NCI-H2171 (cell line): ENCODE data around the gene GET3.
"Not testable (repeated sequence)": the region's sequence is repeated elsewhere in the genome, so short reads cannot be mapped to it uniquely, and the experiment has no call there.

Source experiments
- DNase-seq: peaks from one replicate; lab custom pipeline; 2025; lab: John Stamatoyannopoulos, UW

Gene GET3

DNA sequence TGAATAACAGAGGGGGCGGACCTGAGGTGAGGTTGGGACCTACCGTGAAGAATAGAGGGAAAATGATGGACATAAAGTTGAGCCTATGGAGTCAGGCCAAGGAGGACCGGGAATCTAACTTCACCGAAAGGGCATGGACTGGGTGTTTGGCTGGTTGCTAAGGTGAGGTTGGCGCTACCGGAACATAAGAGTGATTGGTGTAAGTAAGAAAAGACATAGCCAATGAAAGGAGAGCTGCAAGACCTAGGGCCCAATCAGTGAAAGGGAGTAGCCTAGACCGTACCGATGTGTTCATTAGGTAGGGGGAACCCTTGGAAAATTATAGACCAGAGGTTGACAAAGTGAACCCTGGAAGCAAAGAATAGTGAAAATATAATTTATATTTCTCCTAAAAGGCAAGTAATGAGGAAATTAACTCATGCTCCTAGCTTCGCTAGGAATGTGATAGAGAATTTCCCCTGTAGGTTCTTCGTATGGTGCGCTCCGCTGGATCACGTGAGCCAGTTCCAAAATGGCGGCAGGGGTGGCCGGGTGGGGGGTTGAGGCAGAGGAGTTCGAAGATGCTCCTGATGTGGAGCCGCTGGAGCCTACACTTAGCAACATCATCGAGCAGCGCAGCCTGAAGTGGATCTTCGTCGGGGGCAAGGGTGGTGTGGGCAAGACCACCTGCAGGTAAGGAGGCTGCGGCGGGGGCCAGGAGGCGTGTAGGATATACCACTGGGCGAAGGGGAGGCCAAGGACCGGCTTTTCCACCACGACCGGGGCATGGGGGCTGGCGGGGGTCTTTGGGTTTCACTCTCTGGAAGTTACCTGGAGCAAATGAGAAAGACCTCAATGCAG is at the start of gene GET3:
TSS of gene GET3 (plus strand) at position 503 of the 840 bp plus-strand sequence. CDS start at position 512, 9 bp downstream.
- DNase-seq = peak; percentile 98

DNA sequence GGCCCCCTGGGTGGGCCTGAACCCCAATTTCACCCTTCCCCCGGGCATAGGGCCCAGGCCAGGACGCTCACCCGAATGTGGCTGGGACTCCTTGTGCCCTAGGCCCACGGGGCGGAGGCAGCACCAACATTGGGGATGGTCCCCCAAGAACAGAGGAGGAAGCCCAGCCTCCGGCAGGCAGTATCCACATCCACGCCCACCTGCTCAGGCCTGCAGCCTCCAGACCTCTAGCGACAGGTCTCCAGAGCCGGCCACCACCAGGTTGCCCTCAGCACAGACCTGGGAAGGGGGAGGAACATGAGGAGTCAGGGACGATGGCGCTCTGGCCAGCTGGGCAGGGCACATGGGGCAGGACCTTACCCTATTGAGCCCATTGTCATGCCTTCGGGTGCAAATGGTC is 48.3 kb upstream of the GET3 start:
- no peak for DNase-seq

DNA sequence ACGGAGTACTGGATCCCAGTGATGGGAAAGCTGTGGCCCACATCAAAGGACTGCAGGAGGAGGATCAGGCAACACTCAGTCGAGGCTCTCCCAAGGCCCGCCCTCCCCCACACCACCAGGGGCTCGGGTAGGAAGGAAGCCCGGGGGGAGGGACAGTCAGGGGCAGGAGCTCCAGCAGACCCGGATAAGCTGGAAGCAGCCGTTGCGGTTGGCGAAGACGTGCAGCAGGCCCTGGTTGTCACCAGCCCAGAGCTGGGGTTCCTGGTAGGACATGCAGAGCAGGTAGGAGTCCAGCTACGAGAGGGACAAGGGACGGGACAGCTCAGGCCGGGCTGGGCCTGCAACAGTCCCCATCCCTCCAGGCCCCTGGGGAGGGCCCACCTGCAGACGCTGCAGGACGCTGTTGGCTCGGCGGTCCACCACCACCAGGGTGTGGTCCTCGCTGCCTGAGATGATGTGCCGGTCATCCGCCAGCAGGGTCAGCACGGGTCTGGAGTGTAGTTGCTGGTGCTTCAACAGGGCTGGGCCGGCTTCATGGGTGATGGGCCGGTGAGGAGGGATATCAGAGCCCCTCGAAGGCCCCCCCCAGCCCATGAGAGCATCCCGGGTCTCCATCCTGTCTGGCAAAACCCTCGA is 47.6 kb upstream of the GET3 start:
- DNase-seq = no peak

DNA sequence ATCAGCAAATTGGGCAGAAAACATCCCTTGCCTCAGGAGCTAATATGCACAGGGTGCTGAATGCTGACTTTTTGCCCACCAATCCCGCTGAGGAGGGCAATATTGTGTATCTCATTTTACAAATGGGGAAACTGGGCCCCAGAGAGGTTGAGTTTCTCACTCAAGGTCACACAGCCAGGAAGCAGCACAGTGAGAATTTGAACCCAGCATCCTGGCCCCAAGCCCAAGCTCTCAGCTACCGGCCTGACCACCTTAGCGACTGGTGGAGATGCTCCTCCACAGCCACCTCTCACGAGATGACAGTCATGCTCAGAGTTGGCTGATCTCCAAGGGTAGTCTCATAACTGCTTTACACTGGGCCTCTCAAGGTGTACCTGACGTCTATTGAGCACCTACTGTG is 44.3 kb upstream of the GET3 start:
- no peak for DNase-seq

DNA sequence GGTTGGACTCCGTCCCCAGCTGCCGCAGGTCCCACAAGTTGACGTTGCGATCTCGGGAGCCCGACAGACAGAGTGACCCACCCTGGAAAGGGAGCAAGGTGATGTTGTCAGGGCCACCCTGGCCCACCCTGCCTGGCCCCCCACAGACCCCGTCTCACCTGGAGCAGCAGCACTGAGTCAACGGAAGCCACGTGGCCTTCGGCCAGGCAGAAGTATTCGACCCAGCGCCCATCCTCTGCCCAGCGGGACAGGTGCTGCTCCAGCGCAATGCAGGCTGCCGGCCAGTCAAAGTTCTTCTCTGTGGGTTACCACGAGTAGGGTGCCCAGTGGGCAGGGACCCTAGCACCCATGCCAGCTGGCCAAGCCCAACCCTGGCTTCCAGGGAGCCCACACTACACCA is 42.7 kb upstream of the GET3 start:
- DNase-seq = no peak

DNA sequence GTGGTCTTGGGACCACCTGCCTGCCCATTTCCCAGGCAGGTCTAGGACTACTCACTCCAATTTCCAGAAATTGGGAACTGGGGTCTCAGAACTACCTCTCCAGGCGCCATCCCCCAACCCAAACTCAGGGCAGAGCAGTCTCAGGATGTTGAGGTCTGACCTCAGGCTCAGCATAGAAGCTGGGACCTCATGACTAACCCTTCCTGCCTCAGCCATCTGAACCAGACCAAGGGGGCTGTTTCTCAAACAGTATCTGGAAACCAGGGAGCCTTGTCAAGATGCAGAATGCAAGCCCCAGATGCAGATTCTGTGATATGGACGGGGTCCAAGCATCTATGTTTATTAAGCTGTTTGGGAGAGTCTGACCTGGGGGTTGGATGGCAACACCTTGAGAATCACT is 42.2 kb upstream of the GET3 start:
- DNase-seq = no peak

DNA sequence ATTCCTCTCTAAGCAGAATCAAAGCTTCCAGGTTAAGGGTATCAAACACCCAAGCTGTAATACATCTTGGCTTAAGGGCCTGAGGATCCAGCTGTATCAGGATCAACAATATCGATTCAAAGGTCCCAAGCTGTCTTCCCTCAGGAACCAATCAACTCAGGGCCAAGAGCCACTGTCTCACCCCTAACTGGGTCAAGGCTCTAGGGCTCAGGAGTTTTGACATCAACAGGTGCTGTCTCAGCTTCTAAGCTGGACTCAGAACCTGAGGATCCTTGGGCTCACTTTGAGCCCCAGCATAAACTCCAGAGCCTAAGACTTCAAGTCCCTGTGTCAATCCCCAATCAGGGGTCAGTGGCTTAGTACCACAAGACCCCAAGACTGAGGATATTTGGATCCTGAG is 41.8 kb upstream of the GET3 start:
- DNase-seq = no peak

DNA sequence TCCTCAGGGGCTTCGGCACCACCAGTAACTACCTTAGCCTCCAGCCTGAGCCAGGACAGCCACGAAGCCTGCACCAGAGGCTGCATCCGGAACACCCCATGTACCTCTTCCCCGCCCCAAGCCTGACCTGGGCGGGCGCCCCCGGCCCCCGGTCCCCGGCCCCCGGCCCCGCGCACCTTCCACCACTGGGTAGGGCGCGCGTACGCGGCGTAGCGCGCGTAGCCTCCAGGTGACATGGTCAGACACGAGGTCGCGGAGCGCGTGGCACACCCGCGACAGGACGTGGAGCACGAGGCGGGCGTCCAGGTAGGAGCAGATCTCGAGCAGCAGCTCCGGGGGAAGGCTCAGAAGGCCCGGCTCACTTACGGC is 41.3 kb upstream of the GET3 start:
- DNase-seq = no peak

DNA sequence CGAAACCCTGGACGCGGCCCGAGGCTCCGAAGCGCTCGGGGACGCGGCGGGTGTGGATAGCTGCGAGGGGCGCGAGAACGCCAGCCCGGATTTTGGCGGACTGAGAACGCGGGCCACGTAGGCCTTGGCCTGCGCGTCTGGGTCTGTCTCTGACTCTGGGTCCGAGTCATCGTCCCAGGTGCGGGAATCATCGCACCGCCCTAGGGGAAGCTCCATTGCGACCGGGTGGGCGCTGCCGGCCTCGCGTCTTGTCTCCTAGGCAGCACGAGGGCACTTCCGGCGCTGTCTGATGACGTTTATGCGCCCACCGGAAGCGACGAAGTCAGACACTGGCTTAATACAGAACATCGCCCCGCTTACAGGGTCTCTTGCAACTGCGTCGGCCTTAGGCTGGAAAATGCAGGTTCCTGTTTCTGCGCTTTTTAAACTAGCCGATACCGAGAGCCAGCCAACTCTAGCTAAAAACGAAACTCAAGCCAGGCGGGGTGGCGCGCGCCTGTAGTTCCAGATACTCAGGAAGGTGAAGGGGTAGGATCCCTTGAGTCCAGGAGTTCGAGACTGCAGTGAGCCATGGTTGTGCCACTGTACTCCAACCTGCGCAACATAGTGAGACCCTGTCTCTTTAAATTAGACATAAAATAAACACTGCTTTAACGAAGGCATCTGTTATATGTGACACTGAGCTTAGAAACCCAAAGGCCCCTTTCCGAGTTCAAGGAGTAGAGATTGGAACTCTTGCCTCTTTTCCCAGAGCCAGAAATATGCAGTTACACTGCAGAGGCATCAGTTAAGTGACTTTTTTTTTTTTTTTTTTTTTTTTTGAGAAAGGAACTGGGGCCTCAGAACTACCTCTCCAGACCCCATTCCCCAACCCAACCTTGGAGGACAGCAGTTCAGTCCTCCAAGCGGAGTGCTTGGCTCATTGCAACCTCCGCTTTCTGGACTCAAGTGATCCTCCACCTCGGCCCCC is 40.6 kb upstream of the GET3 start, which contains the start of gene FBXW9:
TSS of gene FBXW9 (minus strand) at position 266 of the 970 bp plus-strand sequence. CDS start at position 216, 50 bp downstream.
- DNase-seq = peak; percentile 87

DNA sequence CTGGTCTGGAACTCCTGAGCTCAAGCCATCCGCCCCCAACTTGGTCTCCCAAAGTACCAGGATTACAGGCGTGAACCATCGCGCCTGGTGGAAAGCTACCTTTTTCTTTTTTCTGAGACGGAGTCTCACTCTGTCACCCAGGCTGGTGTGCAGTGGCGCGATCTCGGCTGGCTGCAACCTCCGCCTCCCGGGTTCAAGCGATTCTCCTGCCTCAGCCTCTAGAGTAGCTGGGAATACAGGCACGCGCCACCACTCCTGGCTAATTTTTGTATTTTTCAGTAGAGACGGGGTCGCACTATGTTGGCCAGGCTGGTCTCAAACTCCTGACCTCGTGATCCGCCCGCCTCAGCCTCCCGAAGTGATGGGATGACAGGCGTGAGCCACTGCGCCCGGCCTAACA is 39.9 kb upstream of the GET3 start:
- DNase-seq = not testable (repeated sequence)

DNA sequence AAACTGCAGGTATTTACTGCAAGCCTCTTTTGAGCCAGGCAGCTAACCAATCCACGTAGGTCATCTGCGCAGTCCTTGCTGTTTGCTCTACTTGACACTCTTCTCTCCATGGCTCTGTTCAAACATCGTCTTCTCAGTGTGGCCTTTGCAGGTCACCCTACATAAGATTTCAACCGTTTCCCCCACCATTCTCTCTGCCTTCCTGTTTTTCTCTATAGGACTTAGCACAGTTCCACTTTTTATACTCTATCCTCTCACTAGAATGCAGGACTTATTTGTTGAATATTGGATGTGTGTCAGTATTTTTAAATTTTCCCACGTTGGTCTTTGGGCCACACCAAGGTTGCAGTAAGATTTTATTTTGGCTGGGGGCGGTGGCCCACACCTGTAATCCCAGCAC is 39.2 kb upstream of the GET3 start:
- no peak for DNase-seq

DNA sequence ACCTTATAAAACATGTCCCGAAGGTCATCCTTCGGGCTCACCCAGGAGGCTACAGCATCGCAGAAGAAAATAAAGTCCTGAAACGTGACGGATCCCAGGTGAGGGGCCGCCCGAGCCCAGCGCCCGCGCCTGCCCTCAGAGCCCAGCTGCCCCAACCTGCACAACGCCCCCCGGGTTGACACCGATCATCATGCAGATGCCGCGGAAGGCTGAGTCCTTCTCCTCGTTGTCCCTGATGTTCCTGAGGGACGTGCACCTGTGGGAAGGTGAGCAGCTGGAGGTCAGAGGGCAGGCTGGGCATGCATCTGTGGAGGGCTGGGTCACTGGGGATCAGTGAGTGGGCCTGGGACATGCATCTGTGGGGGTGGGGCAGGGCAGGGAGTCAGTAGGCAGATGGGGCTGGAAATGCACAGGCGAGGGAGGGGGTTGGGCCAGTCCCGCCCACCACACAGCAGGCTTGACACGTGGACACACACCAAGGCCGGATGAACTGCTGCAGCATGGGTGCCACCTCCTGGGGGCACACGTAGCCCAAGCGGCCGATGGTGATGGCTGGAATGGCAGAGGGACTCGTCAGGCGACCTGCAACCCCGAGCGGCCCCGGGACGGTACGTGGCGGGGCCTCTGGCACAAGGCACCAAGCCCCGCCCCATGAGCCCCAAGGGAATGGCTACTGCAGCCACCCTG is 35.6 kb upstream of the GET3 start:
- no peak for DNase-seq

DNA sequence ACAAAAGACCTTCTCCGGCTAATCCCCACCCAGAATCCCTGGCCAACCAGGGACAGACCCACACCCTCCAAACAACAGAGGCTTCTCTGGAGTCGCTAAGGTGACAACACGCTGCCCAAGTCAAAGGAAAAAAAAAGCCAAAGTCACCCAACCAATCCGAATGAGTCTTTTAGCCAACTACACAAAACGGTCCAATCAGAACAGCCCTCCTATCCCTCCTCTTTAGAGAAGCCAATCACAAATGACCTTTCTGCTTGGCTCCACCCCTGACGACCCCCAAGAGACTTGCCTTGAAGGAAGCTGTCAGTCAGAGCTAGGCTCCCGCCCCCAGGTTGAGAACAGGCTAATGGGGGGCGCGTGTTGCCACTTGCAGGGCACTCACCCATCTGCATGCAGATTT is 34.3 kb upstream of the GET3 start:
- DNase-seq = peak; percentile 74

DNA sequence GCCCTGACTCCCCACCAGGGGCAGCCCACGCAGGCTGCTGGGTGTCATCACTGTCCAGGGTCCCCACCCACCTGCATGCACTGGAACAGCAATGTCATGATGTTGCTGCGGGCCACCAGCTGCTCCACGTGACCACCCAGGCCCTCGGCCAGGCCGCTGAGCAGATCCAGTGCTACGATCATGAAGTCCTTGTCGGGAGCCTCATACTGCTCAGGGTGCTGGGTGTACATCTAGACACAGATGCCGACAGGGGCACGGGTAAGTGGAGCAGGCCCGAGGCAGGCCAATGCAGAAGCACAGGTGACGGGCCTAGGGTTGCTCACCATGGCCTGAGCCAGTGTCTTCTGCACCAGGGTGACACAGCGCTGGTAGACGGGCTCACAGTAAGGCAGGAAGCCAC is 32.1 kb upstream of the GET3 start:
- no peak for DNase-seq

DNA sequence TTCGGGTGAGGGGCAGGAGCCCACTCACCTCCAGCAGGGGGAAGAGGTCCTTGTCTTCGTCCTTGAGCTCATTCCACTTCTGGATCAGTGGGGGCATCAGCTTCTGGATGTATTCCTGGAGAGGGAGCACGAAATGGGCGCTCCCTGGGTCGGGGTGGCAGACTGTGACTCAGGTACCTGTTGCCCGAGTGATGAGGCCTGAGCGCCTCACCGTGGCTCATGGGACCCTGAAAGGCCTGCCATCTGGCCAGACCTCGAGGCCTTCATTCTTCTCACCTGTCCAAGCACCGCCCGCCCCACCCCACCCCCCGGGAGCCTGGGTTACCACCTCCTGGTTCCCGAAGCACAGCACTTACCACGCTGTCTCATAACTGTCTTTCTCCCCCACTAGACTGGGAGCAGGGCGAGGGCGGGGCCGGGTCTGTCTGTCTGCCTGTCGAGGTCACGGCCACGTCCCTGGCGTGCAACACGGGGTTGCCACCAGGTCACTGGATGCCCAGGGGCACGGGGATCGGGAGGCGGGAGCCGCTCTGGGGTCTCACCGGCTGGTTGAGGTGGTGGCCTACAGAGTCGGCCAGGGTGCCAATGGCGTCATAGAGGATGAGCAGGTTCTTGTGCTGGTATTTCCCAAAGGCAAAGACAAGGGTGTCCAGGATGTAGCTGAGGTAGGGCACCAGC is 31.5 kb upstream of the GET3 start:
- DNase-seq = no peak

DNA sequence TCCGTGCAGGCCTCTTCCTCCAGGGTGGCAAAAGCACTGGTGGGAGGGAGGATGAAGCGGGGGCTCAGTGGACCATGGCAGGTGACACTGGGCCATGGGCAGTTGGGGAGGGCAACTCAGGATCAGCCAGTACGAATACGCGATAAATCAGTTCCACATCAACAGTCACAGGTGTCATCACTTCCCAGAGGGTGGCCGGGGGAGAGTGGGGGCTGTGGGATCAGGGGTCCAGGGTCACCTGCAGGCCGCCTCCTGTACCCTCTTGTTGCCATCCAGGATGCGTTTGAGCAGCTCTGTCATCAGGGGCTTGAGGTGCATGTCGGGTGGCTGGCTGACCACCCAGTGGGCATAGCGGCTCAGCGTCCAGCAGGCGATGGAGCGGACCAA is 31.0 kb upstream of the GET3 start:
- DNase-seq = no peak

DNA sequence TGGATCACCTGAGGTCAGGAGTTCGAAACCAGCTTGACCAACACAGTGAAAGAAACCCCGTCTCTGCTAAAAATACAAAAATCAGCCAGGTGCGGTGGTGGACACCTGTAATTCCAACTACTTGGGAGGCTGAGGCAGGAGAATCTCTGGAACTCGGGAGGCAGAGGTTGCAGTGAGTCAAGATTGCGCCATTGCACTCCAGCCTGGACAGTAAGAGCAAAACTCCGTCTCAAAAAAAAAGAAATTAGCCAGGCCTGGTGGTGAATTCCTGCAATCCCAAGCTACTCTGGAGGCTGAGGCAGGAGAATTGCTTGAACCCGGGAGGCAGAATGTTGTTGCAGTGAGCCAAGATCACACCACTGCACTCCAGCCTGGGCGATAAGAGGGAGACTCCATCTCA is 28.7 kb upstream of the GET3 start:
- no peak for DNase-seq

DNA sequence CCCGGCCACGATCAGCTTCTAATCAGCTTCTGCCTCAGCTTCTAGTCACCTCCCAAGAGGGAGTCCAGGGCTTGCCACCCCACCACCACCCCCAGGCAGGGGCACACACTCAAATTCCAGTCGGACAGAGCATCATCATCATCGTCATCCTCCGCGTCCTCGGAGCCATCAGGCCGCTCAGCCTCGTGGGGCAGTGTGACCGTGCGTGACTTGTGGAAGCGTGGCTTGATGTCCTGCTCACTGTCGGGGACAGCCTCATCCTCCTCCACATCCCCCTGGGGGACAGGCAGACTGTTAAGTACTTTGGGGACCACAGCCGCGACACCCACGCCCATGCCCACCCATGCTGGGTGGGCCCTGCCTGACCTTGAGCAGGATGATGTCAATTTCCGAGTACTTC is 26.1 kb upstream of the GET3 start:
- no peak for DNase-seq

DNA sequence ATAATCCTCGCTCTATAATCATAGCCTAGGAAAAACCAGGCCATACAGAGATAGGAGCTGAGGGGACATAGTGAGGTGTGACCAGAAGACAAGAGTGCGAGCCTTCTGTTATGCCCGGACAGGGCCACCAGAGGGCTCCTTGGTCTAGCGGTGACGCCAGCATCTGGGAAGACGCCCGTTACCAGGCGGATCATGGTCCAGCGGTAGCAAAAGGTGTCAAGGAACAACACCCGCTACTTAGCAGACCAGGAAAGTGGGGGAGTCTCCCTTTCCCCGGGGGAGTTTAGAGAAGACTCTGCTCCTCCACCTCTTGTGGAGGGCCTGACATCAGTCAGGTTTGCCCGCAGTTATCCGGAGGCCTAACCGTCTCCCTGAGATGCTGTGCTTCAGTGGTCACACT is 25.2 kb upstream of the GET3 start:
- not testable (repeated sequence) for DNase-seq

DNA sequence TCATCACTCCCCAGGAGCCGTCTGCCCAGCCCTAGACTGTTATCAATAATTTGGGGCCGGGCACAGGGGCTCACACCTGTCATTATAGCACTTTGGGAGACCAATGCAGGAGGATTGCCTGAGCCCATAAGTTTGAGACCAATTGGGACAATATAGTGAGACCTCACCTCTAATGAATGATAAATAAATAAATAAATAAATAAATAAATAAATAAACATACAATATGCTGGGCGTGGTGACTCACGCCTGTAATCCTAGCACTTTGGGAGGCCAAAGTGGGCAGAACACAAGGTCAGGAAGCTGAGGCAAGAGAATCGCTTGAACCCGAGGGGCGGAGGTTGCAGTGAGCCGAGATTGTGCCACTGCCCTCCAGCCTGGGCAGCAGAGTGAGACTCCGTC is 24.0 kb upstream of the GET3 start:
- not testable (repeated sequence) for DNase-seq

DNA sequence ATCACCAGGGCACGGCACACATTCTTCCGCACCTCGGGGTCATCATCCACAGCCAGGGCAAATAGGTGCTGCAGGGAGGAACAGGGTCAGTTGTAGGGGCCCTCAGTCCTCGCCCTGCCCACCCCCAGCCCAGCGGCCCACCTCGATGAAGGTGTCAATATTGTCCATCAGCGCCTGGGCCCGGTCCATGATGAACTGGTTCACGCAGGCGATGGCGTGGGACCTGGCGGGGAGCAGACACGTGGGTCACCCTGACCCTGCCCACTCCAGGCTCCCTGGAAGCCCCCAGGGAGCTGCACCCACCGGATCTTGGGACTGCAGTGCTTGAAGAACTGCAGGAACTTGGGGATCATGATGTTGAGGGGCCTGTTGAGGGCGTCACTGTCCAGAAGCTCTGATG is 22.2 kb upstream of the GET3 start:
- no peak for DNase-seq
